Activated CD8-positive, alpha-beta memory T cell treated with anti-CD3 and anti-CD28 coated beads for 48 hours (primary cell): Measurements from ENCODE around the gene SVOP.
A peak's percentile ranks its signal among the peaks of the same experiment; 100 is the strongest.
"Not testable (repeated sequence)": the region's sequence is repeated elsewhere in the genome, so short reads cannot be mapped to it uniquely, and the experiment has no call there.

ENCODE experiments used
- DNase-seq, 3 experiments: peaks; one replicate each; pipeline ENCODE4 v3.0.0-alpha.2; 2020; ENCODE audit warnings: low read depth in 2 of 3, low spot score in 2 of 3

The SVOP gene

GRCh38 chr12:108896336-108896735 lies 124.5 kb downstream of the SVOP start:
- DNase-seq, result no peak

GRCh38 chr12:108895220-108895802 lies 125.6 kb downstream of the SVOP start:
- DNase-seq, result no peak

- no peak for DNase-seq
These were observed 130.7 kb downstream of the SVOP start for GRCh38 chr12:108890208-108890607.

GRCh38 chr12:108888031-108888430 lies 132.8 kb downstream of the SVOP start:
- DNase-seq, result no peak

GRCh38 chr12:108886873-108887629 lies 133.8 kb downstream of the SVOP start:
- DNase-seq, result no peak

GRCh38 chr12:108884116-108885012 lies 136.5 kb downstream of the SVOP start:
- peak; percentile 20 to 49 (median 25) for DNase-seq

GRCh38 chr12:108881953-108882352 lies 138.9 kb downstream of the SVOP start:
- no peak for DNase-seq

GRCh38 chr12:108879615-108880254 lies 141.1 kb downstream of the SVOP start, which contains the start of gene DAO:
Gene DAO, plus strand, starts transcription at chr12:108880092. Its CDS starts 4,915 bp downstream, at chr12:108885007.
- DNase-seq, result no peak

GRCh38 chr12:108876550-108876949 lies 144.3 kb downstream of the SVOP start:
- no peak for DNase-seq

GRCh38 chr12:108875682-108876361 lies 145.0 kb downstream of the SVOP start:
- DNase-seq, result no peak

GRCh38 chr12:108875280-108875679 lies 145.6 kb downstream of the SVOP start:
- DNase-seq, result no peak

- DNase-seq, result no peak
These were observed 152.1 kb downstream of the SVOP start for GRCh38 chr12:108868781-108869180.

GRCh38 chr12:108866083-108866482 lies 154.8 kb downstream of the SVOP start:
- not testable (repeated sequence) for DNase-seq

GRCh38 chr12:108865169-108865568 lies 155.7 kb downstream of the SVOP start:
- no peak for DNase-seq

- DNase-seq, result no peak
These were observed 158.3 kb downstream of the SVOP start for GRCh38 chr12:108862588-108862959.

- no peak for DNase-seq
These were observed 158.8 kb downstream of the SVOP start for GRCh38 chr12:108861878-108862587.

- no peak for DNase-seq
These were observed 160.4 kb downstream of the SVOP start for GRCh38 chr12:108860443-108860842.

- no peak for DNase-seq
These were observed 161.0 kb downstream of the SVOP start for GRCh38 chr12:108859923-108860291.

- DNase-seq, result not testable (repeated sequence)
These were observed 161.5 kb downstream of the SVOP start for GRCh38 chr12:108859141-108859922.
